ENCODE measurements around the gene PIGT. TPM values are rescaled to one million over a fixed set of nuclear protein-coding genes. Genes with fewer than 3 reads are reported as not detected.
A peak's percentile ranks its signal among the peaks of the same experiment; 100 is the strongest.

The PIGT gene
- total RNA-seq, 1 donor from 2014 or later, result 81.0 TPM

GRCh38 chr20:45370571-45371160, 45.3 kb upstream of the PIGT start:
- H3K27me3 ChIP-seq, result no peaks in the 10 kb centered on the region
- peak in 1 of 2 donors; percentile 70 for DNase-seq (ENCODE audit: extremely low spot score in 2 of 2)
- H3K4me1 ChIP-seq, result peaks cover 18% of the 10 kb centered on the region
- intact Hi-C loops (cut with DNase I), result loop anchor here (5.0 kb wide), 1 partner anchor 62 kb away; no protein-coding TSS in a partner anchor
- TF ChIP-seq POLR2AphosphoS5 (IDR thresholded peaks at IDR 0.05; ENCODE audit: insufficient read depth in 1 of 2, low read depth in 1 of 2) (no peak), POLR2A (IDR thresholded peaks at IDR 0.05) (no peak), CTCF (IDR thresholded peaks at IDR 0.05) (no peak)
- no peaks in the 10 kb centered on the region for H3K9me3 ChIP-seq
- no peak overlapping the region for H3K27ac ChIP-seq
- no peak overlapping the region for H3K4me3 ChIP-seq
- peaks cover 0 to 27% of the 10 kb centered on the region in 2 donors for H3K36me3 ChIP-seq

- Histone ChIP-seq H3K27ac (peak overlapping the region; percentile 83), H3K4me3 (no peak overlapping the region), H3K36me3 (peaks cover 0 to 11% of the 10 kb centered on the region in 2 donors), H3K4me1 (peaks cover 16% of the 10 kb centered on the region), H3K27me3 (no peaks in the 10 kb centered on the region), H3K9me3 (no peaks in the 10 kb centered on the region)
- TF ChIP-seq POLR2AphosphoS5 (IDR thresholded peaks at IDR 0.05; ENCODE audit: insufficient read depth in 1 of 2, low read depth in 1 of 2) (no peak), POLR2A (IDR thresholded peaks at IDR 0.05) (no peak), CTCF (IDR thresholded peaks at IDR 0.05) (no peak)
- intact Hi-C loops (cut with DNase I), result loop anchor here (5.0 kb wide), 1 partner anchor 60 kb away; no protein-coding TSS in a partner anchor
- DNase-seq (ENCODE audit: extremely low spot score in 2 of 2), result peak in 1 of 2 donors; percentile 74
Observed at GRCh38 chr20:45372241-45372640, 43.7 kb upstream of the PIGT start.

GRCh38 chr20:45372646-45373352, 43.1 kb upstream of the PIGT start:
- peak overlapping the region; percentile 45 to 46 for H3K4me3 ChIP-seq
- TF ChIP-seq POLR2AphosphoS5 (IDR thresholded peaks at IDR 0.05; ENCODE audit: insufficient read depth in 1 of 2, low read depth in 1 of 2) (no peak), POLR2A (IDR thresholded peaks at IDR 0.05) (no peak), CTCF (IDR thresholded peaks at IDR 0.05) (no peak)
- no peaks in the 10 kb centered on the region for H3K27me3 ChIP-seq
- peak in 1 of 2 donors; percentile 85 for DNase-seq (ENCODE audit: extremely low spot score in 2 of 2)
- H3K36me3 ChIP-seq, result peaks cover 0 to 6% of the 10 kb centered on the region in 2 donors
- peak overlapping the region; percentile 83 for H3K27ac ChIP-seq
- H3K4me1 ChIP-seq, result peaks cover 16% of the 10 kb centered on the region
- intact Hi-C loops (cut with DNase I), result loop anchor here (5.0 kb wide), 1 partner anchor 60 kb away; no protein-coding TSS in a partner anchor
- H3K9me3 ChIP-seq, result no peaks in the 10 kb centered on the region

GRCh38 chr20:45373353-45374100, 42.4 kb upstream of the PIGT start:
- TF ChIP-seq CTCF (IDR thresholded peaks at IDR 0.05), result peak; percentile 49 to 94 (median 76)
- peak; percentile 34 to 67 for TF ChIP-seq POLR2AphosphoS5 (IDR thresholded peaks at IDR 0.05; ENCODE audit: insufficient read depth in 1 of 2, low read depth in 1 of 2)
- no peak for TF ChIP-seq POLR2A (IDR thresholded peaks at IDR 0.05)
- H3K27me3 ChIP-seq, result no peaks in the 10 kb centered on the region
- intact Hi-C loops (cut with DNase I), result loop anchor here (5.0 kb wide), 1 partner anchor 59 kb away; no protein-coding TSS in a partner anchor
- H3K4me3 ChIP-seq, result peak overlapping the region; percentile 45 to 46
- H3K36me3 ChIP-seq, result no peaks in the 10 kb centered on the region
- H3K4me1 ChIP-seq, result peaks cover 16% of the 10 kb centered on the region
- no peaks in the 10 kb centered on the region for H3K9me3 ChIP-seq
- H3K27ac ChIP-seq, result peak overlapping the region; percentile 83
- peak in 1 of 2 donors; percentile 88 for DNase-seq (ENCODE audit: extremely low spot score in 2 of 2)

All from vagina (tissue), 2 donors.